ENCODE data around the gene KCNAB1.

- TF ChIP-seq CTCF (conservative IDR thresholded peaks at IDR 0.05; ENCODE audit: low read length), result no peak
- TF ChIP-seq EZH2phosphoT487 (IDR thresholded peaks at IDR 0.05; ENCODE audit: borderline replicate concordance, low read depth, low read length), result no peak
Observed at GRCh38 chr3:156148345-156148945, 28.1 kb downstream of the KCNAB1 start.

Measured in OCI-LY7 (cell line).